Measurements from ENCODE around the gene MRPL47. TPM values are rescaled to one million over a fixed set of nuclear protein-coding genes. Genes with fewer than 3 reads are reported as not detected.
A peak's percentile ranks its signal among the peaks of the same experiment; 100 is the strongest.

Gene MRPL47
- total RNA-seq, 1 donor from 2014 or later: 21.0 TPM

DNA sequence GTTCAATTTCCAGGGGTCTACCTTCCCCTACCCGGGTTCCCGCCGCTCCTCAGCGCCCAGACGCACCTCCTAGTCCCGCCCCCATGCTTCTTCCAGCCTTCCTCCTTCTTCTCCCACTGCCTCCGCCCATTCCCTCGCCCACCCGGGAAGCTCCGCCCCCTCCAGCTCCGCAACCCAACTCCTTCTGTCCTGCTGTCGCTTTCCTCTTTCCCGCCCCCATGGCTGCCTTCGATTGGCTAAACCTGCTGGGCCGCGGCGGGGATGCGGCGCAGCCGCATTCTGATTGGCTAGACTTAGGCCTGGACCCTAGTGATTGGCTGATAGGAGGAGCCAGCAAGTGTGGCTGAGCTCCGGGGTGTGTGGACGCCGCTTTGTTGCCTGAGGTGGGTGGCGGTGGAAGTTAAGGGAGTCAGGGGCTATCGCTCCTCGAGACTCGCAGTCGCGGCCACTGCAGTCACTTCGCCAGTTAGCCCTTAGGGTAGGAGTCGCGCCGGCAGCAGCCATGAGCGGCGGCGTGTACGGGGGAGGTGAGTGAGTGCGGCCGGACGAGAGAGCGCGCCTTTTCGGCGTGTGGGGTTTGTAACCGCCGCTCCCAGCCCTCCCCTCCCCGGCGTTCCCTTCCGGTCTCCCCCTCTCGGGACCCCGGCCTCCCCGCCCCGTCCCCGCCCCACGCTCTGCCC is 41.7 kb downstream of the MRPL47 start, which contains the start of gene ACTL6A:
ACTL6A (plus strand) TSS at position 336 of the 680 bp plus-strand sequence; CDS start at position 503, 167 bp downstream.
- peak within 1 kb of the TSS; percentile 85 for H3K27ac ChIP-seq
- TF ChIP-seq, protein P1, sequence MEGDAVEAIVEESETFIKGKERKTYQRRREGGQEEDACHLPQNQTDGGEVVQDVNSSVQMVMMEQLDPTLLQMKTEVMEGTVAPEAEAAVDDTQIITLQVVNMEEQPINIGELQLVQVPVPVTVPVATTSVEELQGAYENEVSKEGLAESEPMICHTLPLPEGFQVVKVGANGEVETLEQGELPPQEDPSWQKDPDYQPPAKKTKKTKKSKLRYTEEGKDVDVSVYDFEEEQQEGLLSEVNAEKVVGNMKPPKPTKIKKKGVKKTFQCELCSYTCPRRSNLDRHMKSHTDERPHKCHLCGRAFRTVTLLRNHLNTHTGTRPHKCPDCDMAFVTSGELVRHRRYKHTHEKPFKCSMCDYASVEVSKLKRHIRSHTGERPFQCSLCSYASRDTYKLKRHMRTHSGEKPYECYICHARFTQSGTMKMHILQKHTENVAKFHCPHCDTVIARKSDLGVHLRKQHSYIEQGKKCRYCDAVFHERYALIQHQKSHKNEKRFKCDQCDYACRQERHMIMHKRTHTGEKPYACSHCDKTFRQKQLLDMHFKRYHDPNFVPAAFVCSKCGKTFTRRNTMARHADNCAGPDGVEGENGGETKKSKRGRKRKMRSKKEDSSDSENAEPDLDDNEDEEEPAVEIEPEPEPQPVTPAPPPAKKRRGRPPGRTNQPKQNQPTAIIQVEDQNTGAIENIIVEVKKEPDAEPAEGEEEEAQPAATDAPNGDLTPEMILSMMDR (IDR thresholded peaks at IDR 0.05): no peak
- H3K4me3 ChIP-seq: peak within 1 kb of the TSS; percentile 91
- DNase-seq (peak; percentile 100), ATAC-seq (peak; percentile 99)
- intact Hi-C loops (cut with DNase I): no loop called here
- peaks cover 18% of the 10 kb centered on the region for H3K4me1 ChIP-seq
- no peaks in the 10 kb centered on the region for H3K9me3 ChIP-seq
- no peaks in the 10 kb centered on the region for H3K36me3 ChIP-seq
- H3K27me3 ChIP-seq (ENCODE audit: low read depth): no peaks in the 10 kb centered on the region

DNA sequence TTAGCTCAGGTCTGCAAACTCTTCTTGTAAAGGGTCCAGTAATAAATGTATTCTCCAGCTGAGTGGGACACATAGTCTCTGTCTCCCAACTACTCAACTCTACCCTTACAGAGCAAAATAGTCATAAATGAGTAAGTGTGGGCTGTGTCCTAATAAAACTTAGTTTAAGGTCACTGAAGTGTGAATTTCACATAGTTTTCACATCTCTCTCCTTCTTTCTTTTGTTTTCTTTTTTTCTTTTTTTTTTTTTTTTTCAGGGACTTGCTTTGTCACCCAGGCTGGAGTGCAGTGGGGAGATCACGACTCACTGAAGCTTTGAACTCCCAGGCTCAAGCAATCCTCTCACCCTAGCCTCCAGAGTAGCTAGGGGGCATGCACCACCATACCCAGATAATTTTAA is 43.6 kb downstream of the MRPL47 start:
- H3K27ac ChIP-seq: no peak overlapping the region
- H3K4me3 ChIP-seq: no peak overlapping the region
- intact Hi-C loops (cut with DNase I): no loop called here
- ATAC-seq (no peak), DNase-seq (no peak)
- no peaks in the 10 kb centered on the region for H3K9me3 ChIP-seq
- no peaks in the 10 kb centered on the region for H3K27me3 ChIP-seq (ENCODE audit: low read depth)
- H3K36me3 ChIP-seq: no peaks in the 10 kb centered on the region
- H3K4me1 ChIP-seq: peaks cover 18% of the 10 kb centered on the region
- TF ChIP-seq, protein P1 (IDR thresholded peaks at IDR 0.05): no peak

DNA sequence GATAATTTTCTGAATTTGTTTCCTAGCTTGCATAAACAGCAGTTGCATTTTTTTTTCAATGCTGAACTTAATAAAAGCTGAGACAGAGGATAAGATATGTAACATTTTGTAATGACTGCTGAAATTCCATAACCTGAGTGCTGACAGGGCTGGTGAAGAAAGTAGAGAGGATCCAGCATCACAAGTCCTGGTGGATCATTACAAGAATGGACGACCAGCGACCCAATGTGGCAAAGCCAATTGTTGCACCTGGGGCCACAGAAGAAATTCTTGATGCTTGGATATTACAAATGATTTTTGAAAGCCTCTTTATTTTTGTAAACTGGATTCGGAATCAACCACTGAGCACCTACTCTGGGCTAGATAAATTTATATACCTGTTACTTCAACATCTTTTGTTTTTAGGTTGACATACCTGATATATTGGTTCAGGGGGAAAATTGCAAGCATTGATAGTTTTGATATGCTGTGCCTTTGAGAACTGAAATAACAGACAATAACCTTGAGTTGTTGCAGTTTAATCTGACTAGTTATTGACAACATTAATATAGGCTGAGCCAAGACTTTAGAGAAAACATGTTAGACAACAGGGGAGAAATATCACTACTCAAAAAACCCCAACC is 45.6 kb downstream of the MRPL47 start:
- intact Hi-C loops (cut with DNase I): loop anchor here (10.0 kb wide), 1 partner anchor 114 kb away; no protein-coding TSS in a partner anchor
- ATAC-seq (no peak), DNase-seq (no peak)
- TF ChIP-seq, protein P1 (IDR thresholded peaks at IDR 0.05): peak; percentile 87
- Histone ChIP-seq H3K27me3 (ENCODE audit: low read depth) (no peaks in the 10 kb centered on the region), H3K4me1 (peaks cover 4% of the 10 kb centered on the region), H3K9me3 (no peaks in the 10 kb centered on the region), H3K27ac (no peak overlapping the region), H3K4me3 (no peak overlapping the region), H3K36me3 (no peaks in the 10 kb centered on the region)

DNA sequence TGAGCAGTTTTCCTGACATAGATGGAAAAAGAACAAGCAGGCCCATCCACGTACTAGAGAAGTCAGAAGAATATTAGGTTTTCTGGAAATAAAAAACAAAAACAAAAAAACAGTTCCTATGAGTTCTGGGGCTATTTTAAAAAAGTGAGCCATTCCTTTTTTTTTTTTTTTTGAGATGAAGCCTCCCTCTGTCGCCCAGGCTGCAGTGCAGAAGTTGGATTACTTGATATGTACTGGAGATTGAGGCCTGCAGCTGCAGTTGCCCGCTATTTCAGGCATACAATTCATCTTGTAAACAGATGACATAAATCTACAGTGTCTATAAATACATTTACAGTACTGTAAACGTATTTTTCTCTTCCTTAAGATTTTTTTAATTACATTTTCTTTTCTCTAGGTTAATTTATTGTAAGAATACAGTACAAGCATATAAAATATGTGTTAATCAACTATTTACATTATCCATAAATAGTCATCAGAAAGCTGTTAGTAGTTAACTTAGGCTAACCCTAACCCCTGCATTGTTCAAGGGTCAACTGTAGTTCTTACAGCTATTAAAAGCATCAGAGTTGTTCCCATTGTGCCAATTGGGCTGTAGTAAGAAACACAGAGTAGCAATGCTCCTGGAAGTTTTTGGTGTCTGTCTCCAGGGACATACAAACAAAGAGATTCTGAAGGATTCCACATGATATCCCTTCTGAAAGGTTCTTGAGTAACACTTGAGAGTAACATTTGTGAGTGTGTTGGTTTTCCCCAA is 52.9 kb downstream of the MRPL47 start:
- intact Hi-C loops (cut with DNase I): loop anchor here (10.0 kb wide), 1 partner anchor 107 kb away; no protein-coding TSS in a partner anchor
- Histone ChIP-seq H3K4me3 (no peak overlapping the region), H3K4me1 (peaks cover 4% of the 10 kb centered on the region), H3K36me3 (no peaks in the 10 kb centered on the region), H3K9me3 (no peaks in the 10 kb centered on the region), H3K27me3 (ENCODE audit: low read depth) (no peaks in the 10 kb centered on the region), H3K27ac (no peak overlapping the region)
- TF ChIP-seq, protein P1 (IDR thresholded peaks at IDR 0.05): no peak
- ATAC-seq (no peak), DNase-seq (no peak)

DNA sequence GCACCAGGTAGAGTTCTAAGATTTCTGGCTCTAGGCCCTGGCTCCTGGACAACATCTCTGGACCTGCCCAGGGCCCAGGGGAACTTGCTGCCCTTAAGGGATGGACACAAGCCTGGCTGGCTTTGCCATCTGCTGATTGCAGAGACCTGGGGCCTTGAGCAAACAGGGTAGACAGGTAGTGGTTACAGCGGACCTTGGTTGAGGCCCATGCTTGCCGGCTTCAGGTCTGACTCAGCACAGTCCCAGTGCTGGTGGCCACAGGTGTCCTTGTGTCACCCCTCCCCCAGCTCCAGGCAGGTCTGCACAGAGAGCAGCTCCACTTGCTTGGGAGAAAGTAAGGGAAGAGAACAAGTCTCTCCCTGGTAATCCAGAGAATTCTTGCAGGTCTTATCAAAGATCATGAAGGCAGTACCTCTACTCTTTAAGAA is 57.6 kb downstream of the MRPL47 start:
- no peak for DNase-seq
- intact Hi-C loops (cut with DNase I): no loop called here
- no peaks in the 10 kb centered on the region for H3K27me3 ChIP-seq (ENCODE audit: low read depth)
- no peak overlapping the region for H3K4me3 ChIP-seq
- peaks cover 4% of the 10 kb centered on the region for H3K4me1 ChIP-seq
- no peaks in the 10 kb centered on the region for H3K36me3 ChIP-seq
- no peaks in the 10 kb centered on the region for H3K9me3 ChIP-seq
- no peak overlapping the region for H3K27ac ChIP-seq
- no peak for ATAC-seq
- TF ChIP-seq, protein P1 (IDR thresholded peaks at IDR 0.05): no peak

All from lower lobe of right lung (tissue), 2 donors.